HG02973 (cell line): Measurements from ENCODE around the gene CEBPE.
"Not testable (repeated sequence)": the region's sequence is repeated elsewhere in the genome, so short reads cannot be mapped to it uniquely, and the experiment has no call there.

Source experiments
- ATAC-seq: cut with Tn5 transposase; IDR thresholded peaks from one replicate; pipeline ENCODE4 v1.9.1; 2021; ENCODE audit warnings: moderate library complexity; ENCODE audit not compliant: unreplicated experiment

The CEBPE gene

DNA sequence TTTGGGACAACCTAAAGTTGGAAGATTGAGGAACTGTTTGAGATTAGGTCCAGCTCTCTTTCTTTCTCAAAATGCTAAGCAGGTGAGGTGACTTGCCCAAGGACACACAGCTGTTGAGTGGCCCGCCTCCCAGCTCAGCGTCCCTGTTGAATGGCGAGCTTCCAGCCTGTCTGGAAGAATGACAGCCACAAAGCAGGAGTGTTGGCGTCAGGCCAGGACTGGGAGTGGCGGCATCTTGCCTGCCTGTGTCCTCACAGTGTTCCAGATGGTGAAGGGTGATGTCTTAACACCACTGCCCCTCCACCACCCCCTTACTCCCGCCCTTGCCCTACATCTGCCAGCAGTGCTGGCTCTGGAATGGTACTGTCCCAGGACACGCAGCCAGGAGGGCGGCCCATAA is 4.4 kb upstream of the CEBPE start:
- ATAC-seq: no peak

DNA sequence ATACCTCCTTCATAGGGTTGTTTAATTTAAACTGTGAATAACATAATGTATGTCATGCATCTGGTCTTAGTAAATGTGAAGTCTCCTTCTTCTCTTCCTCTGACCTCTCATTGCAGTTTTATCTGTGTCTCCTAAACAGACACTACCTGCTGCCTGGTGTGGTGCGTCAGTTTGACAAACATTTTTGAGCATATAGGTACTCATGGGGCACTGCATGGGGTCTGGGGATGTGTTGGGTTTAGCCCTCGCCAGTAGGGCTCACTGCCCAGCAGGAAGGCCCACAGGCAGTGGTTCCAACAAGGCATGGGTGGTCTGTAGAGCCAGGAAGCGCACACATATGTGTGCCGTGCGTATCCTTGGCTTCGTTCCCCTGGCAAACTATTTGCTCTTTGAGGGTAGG is 3.0 kb upstream of the CEBPE start:
- no peak for ATAC-seq

DNA sequence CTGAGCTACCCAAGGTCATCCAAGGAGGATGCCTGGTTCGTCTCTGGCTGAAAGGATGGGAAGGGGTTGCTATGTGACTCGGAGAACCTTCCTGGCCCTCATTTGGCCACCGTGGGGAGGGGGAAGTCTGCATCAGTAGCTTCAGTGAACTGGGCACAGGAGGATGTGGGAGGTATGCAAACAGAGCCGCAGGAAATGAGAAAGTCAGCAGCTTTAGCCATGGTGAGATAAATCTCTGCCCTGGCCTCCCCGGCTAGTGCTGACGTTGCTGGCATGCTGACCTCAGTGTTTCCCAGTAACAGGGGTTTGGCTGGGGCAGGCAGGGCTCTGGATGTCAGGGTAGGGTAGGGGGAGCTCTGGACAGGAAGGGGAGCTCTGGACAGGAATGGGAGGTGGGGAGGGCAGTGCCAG is 2.3 kb upstream of the CEBPE start:
- no peak for ATAC-seq

DNA sequence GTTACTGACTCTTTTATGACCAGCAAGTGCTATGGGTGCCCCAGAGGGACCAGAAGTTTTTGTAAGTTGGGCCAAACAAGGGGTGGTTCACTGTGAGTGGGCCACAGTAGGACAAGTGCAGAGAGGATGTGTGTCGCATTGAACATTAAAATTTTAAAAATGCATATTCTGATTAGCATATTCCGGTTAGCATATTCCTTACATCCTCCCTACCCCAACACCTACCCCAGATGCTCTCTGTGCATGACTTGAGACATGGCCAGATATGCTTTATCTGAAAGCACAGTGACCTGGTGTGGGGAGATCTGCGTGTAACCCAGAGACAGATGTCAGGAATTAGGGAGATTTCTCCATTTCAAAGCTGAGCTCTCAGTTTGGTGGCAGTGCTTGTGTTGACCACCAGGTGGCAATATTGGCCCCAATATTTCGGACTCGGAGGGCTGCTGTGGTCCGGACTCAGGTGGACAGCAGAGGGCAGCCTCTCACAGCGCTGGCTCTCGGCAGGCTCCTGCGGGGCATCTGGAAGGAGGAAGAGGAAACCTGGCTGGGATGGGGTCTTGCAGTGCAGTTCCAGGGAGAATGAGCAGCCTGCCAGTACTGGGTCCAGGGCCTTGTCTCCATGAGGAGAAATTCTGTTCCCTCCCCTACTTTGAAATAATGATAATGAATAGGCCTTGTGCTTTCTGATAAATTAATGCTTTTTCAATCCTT is 1.6 kb upstream of the CEBPE start:
- ATAC-seq: peak; percentile 67

DNA sequence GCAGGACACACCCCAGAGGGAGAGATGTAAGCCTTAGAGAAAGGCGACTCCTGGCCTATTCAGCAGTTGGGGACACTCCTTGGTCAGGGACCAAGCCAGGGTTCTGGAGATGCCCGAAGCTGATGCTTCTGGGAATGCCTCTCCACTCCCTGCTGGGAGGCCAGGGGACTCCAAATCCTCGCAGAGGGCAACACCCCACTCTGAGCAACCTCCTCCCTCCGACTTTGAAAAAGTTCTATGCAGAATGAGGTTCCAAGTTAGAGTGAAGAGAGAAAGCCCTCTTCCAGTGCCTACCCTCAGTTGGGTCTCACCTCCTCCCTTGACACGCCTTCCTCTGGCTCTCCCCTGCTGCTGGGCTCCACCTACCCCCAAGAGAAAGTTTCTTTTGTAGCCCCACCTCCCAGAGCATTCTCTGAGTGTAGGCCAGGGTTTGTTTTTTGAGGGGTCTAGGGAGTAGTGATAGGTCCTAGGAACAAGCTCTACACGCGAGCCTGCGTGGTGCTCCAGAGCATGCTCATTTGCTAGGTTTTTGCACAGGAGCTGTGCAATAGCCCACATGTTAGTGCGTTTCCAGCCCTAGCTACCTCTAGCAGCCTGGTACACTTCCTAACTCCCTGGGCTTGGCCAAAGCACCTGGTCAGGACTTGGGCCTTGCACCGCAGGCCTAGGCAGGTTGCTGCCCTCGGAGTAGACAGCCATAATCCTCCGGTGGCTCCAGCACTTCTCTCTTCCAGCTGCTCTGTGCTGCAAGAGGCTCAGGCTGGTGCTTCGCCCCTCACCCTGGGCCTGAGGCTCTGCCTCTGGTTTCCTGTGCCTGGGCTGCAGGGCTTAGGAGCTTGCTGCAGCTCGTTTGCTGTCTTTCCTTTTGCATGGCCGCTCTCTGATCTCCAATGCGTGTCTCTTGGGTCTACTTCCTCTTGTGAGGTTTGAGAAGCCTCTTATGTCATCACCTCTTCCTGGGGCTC is 590 bp upstream of the CEBPE start:
- no peak for ATAC-seq

DNA sequence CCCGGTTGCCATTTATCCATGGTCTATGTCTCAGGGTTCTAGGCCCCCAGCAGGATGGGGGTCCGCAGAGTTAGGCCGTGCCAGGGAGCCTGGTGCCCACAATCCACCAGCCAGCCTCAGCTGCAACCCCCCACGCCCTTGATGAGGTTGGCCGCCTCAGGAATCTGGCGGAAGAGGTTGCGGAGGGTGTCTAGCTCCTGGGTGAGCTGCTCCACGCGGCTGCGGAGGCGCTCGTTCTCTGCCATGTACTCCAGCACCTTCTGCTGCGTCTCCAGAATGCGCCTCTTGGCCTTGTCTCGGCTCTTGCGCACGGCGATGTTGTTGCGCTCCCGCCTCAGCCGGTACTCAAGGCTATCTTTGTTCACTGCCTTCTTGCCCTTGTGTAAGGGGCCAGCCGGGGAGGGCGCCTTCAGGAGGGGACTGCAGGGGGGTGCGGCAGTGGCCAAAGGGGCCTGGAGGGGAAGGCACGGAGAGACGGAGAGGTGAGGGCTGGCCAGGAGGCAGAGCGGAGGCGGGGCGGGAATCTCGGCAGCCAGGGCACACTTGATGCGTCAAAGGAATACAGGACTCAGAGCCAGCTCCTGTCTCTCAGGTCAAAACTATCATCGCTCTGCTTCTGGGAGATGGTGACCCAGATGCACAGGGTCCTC is 1.6 kb downstream of the CEBPE start:
- ATAC-seq: no peak

DNA sequence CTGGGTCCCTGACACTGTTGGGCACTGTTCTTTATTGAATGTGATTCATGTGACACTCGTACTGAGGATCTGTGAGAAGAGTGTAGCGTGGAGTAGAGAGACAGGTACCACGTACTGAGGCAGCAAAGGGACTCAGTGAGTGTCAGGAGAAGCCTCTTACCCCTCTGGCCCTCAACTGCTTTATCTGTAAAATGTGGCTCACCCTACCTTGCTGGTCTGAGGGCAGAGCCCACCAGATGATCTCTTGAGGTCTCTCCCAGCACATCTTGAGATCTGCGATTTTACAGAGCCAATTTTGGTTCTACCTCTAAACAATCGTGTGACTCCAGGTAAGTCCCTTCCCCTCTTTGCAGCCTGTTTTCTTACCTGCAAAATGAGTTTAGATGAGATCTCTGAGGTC is 3.1 kb downstream of the CEBPE start:
- ATAC-seq: no peak

DNA sequence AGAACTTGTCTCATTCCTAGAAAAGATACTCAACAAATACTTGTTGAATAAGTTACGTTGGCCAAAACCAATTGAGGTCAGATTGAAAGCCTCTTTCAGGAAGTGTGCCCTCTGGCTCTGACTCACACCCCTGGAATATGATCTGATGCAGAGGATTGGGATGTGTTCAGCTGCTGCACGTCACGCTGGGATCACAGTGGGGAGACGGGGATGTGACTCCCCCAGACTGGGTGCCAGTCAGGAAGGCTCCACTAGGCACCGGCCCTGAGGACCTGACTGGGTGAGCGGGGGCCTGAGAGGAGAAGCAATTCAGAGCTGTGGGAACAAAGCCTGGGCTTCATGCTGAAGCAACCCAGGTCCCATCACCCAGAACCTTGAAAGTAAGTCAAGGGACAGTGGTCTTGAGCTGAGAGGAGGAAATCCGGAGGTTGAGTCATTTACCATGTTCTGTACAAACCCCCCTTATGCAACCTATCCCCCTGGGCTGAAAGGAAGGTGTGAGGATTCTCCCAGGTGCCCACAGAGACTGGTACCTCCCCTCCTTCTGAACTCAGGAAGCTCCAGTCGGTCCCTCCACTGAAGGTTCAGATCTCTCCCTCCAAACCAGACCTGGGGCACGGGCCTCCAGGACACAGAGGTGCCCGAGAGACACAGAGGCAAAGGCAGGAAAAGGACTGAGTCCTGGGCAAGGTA is 3.9 kb downstream of the CEBPE start:
- ATAC-seq: no peak

DNA sequence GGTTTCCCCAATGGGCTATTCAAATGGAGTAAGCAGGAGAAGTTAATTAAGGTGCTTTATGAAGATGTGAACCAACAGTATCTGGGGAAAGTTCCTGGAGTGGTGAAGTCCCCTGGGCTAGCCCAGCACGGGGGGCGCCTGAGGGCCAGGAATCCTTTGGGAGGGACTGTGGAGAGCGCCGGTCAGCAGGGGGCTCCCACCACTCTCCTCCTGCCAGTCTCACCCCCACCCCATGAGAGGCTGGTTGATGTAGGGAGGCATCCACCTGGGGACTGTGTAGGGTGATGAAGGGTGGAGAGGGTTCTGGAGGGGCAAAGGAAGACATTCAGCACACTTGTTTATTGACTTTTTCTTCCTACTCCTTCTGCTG is 4.4 kb downstream of the CEBPE start:
- no peak for ATAC-seq

DNA sequence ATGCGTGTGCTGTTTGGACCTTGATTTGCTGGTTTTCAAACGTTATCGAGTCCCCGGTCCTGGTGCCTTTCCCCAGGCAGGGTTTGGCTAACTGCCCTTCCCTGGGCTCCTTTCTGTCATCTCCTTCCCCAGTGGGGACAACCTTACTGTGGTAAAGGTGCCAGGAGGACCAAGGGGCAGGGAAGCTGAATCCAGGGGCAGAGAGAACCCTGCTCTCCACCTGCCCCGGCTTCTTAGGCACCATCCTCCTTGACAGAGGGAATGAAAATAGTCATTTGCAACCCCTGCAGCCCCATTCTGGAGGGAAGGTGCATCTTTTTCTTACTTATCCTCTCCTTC is 5.0 kb downstream of the CEBPE start:
- no peak for ATAC-seq

DNA sequence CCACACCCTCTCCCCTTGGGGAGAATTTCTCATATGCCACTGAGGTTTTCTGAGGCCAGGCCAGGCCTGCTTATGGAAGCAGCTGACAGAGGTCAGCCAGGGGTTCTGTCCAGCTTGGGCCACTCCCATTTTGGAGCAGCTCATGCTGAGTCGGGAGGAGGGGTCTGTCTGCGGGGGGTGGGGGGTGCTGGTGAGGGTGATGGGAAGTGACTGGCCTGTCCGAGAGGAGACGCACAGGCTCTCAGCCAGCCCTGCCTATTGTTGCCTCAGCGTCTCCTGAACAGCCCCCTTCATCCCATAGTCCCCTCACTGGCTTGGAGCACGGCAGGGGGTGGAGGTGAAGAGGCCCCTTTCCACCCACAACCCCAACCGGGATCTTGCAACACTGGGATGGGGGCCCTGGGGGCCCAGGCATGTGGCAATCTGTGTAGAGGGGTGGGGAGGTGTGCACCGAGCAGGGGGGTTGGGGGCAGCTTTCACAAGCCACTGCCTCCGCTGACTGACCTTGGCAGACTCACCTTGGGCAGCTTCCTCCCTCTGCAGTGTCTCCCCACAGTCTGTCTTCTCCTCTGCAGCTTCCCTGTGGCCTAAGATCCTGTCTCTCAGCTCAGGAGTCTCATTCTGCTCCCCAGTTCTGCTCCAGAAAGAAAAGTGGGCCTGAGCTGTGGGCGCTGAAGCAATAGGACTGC is 5.5 kb downstream of the CEBPE start:
- ATAC-seq: no peak

DNA sequence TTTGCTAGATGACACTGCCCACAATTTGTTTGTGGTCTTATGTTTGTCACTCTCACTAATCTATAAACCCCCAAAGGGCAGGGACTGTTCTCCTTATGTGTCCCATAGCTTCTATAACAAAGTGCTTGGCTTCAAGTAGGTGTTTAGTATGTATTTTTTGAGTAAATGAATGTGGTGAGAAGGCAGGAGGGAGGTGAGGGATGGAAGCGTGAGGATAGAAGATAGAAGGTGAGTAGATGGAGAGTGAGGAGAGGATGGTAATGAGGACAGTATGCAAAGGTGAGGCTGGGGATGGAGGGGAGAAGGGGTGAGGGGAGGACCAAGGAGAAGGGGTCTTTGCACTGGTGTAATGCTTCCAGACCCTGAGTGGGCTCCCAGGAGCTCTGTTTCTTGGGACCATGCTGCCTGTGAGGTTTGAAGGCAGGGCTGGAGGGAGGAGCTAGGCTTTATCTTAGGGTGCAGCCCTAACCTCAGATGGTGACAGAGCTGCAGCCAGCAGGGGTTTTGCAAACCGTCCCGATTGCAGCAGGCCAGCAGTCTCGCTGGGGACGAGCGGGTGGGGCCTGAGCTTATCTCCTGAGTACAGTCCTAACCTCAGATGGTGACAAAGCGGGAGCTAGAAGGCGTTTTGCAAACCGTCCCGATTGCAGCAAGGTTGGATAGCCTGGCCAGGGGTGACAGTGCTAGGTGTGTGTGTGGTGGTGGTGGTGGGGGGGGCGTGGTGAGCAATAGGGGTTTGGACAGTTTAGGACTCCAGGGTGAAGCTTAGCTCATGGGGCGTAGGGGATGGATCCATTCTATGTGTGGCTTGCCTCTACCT is 6.5 kb downstream of the CEBPE start:
- no peak for ATAC-seq

DNA sequence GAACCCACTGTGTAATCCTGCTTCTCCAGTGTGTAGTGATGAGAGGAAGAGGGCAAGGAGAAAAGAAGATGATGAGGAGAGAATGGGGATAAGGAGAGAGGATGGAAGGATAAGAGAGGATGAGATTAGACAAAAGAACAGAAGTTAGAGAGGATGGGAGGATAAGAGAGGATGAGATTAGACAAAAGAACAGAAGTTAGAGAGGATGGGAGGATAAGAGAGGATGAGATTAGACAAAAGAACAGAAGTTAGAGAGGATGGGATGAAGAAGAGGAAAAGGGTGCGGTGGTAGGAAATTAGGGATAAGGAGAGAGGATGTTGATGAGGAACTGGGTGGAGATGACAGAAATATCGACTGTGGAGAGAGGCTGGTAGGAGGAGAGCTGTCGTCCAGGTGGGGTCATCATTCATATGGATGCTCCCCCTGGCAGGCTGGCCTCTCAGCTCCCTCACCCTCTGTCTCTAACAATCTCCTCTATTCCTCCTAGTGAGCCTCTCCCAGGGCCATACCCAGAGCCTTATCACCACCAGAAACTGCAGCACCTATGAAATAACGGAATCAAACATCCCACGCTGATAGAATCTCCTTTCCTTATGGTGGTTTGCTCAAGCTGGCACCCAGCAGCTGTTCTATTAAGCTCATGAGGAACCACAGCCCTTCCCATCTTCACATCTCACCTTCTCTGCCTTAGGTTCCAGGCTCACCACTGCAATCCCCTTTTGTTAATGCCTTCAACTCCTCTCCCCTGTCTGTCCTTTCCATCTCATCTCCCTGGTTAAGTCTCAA is 8.3 kb downstream of the CEBPE start:
- ATAC-seq: no peak

DNA sequence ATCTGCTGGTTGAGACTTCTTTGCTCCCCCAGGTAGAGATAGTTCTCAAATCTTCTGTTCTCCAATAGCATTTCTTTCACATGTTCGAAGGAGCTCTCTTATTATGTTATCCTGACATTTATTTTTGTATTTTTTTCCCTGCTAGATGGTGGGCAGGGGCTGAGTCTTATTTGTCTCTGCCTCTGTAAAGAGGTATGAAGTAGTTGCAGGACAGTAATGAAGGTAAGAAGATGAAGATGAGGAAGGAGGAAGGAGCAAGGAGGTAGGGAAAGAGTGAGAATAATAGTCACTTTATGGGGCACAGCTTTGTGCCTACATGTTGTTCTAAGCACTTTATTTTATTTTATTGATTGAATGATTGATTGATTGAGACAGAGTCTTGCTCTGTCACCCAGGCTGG is 9.3 kb downstream of the CEBPE start:
- no peak for ATAC-seq

DNA sequence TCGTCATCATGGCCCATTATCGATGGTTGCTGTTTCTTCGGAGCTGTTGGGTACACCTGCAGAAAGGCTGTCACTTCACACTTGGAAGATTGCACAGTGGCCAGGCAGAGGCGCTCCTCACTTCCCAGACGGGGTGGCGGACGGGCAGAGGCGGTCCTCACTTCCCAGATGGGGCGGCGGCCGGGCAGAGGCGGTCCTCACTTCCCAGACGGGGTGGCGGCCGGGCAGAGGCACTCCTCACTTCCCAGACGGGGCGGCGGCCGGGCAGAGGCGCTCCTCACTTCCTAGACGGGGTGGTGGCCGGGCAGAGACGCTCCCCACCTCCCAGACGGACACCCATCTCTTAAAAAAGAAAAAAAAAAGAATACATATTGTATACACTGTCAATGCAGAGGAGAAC is 10.9 kb downstream of the CEBPE start:
- not testable (repeated sequence) for ATAC-seq

DNA sequence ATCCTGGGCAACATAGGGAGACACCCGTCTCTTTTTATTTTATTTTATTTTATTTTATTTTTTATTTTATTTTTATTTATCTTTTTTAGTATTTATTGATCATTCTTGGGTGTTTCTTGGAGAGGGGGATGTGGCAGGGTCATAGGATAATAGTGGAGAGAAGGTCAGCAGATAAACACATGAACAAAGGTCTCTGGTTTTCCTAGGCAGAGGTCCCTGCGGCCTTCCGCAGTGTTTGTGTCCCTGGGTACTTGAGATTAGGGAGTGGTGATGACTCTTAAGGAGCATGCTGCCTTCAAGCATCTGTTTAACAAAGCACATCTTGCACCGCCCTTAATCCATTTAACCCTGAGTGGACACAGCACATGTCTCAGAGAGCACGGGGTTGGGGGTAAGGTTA is 11.4 kb downstream of the CEBPE start:
- not testable (repeated sequence) for ATAC-seq

DNA sequence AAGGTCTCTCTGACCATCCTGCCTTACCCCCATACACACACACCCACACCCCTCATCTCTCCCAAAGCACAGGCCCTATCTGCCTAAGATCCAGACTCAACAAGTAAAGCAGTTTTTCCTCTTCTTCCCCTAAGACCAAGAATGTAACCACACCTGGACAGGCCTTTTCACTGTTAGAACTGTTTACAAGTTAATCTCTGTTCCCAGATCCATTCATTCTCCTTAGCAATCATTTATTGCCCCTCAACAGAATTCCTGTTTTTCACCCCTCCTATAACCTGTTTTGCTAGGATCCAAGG is 12.4 kb downstream of the CEBPE start:
- ATAC-seq: no peak

DNA sequence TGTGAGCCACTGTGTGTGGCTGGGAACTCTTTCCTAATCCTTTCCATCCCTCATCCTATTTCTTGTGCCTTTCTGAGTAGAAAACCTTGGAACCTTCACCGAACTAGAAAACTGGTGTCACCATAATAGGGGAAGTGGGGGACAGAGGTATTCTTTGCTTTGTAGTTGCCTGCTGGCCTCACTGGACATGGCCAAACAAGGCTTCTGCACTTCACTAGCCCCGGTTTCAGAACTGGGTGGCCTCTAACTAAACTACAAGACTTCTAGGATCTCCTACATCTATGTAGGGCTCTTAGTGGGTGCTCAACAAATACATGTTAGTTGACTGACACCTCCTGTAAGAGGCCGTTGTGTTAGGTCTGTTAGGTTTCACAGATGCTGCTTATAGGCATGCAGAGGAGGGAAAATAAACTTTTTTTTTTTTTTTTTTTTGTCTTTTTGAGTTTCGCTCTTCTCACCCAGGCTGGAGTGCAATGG is 13.7 kb downstream of the CEBPE start:
- ATAC-seq: no peak
